H1 (cell line): ENCODE data around the gene HAS3. TPM values are rescaled to one million over a fixed set of nuclear protein-coding genes. Genes with fewer than 3 reads are reported as not detected.

Source experiments
- CTCF ChIA-PET: fragments of 300-600 bp; sonication (Branson Sonifier 250); formaldehyde crosslinking; loops from one replicate; lab custom pipeline; 2021; ENCODE audit not compliant: partially characterized antibody; lab: Charles Lee
- POLR2A ChIA-PET: fragments of 300-600 bp; sonication (Branson Sonifier 250); formaldehyde crosslinking; loops from one replicate; lab custom pipeline; 2021; ENCODE audit warnings: inconsistent platforms; ENCODE audit not compliant: partially characterized antibody; lab: Charles Lee
- DNase-seq, 2 experiments: peaks; one replicate each; pipeline versions ENCODE4 v3.0.0 to v3.0.0-alpha.2; 2010 to 2022; ENCODE audit warnings: low spot score in 2 of 2, low read depth in 1 of 2, mixed read lengths in 1 of 2
- FAIRE-seq: peaks from 2 replicates; lab custom pipeline; 2011; peaks lifted over from hg19 to GRCh38; lab: Jason Lieb, UNC
- H2AFZ ChIP-seq: 2 replicates; pipeline ENCODE4 v1.8.1; 2012; ENCODE audit warnings: low read length, inconsistent platforms
- H2AK5ac ChIP-seq: 2 replicates; pipeline ENCODE4 v1.6.1; 2013; ENCODE audit warnings: low read depth, low read length
- H2BK120ac ChIP-seq: replicated peaks from 2 replicates; pipeline ENCODE3; 2013; ENCODE audit warnings: low read depth, low read length, inconsistent platforms
- H2BK12ac ChIP-seq: 2 replicates; pipeline ENCODE4 v1.6.1; 2013; ENCODE audit warnings: low read depth, low read length
- H2BK15ac ChIP-seq: 2 replicates; pipeline ENCODE4 v1.6.1; 2013; ENCODE audit warnings: low read length
- H2BK20ac ChIP-seq: 2 replicates; pipeline ENCODE4 v1.6.1; 2013; ENCODE audit warnings: low read length
- H2BK5ac ChIP-seq: 2 replicates; pipeline ENCODE4 v1.6.1; 2013; ENCODE audit warnings: low read depth, low read length
- H3K14ac ChIP-seq: 2 replicates; pipeline ENCODE4 v1.6.1; 2013; ENCODE audit warnings: inconsistent platforms; ENCODE audit not compliant: insufficient read length
- H3K18ac ChIP-seq: 2 replicates; pipeline ENCODE4 v1.6.1; 2013; ENCODE audit warnings: low read length; ENCODE audit errors: extremely low read depth
- H3K23ac ChIP-seq: 2 replicates; pipeline ENCODE4 v1.6.1; 2013; ENCODE audit warnings: inconsistent platforms; ENCODE audit not compliant: insufficient read length
- H3K23me2 ChIP-seq: 2 replicates; pipeline ENCODE4 v1.6.1; 2013; ENCODE audit warnings: low read depth, low read length
- H3K27ac ChIP-seq: 2 replicates; pipeline ENCODE4 v1.6.1; 2011; ENCODE audit warnings: low read depth, low read length, inconsistent platforms
- H3K27me3 ChIP-seq, 4 experiments: replicated peaks in 1 of 4; 1 replicate in 1 of 4; 2 replicates in 3 of 4; pipeline versions ENCODE4 v1.6.1 to v1.8.1; 2011 to 2013; ENCODE audit warnings: low read length in 3 of 4, mild to moderate bottlenecking in 3 of 4, inconsistent platforms in 2 of 4, mixed read lengths in 2 of 4, moderate library complexity in 1 of 4; ENCODE audit not compliant: control insufficient read depth in 3 of 4, insufficient read depth in 3 of 4; ENCODE audit errors: extremely low read depth in 1 of 4
- H3K36me3 ChIP-seq, 4 experiments: 2 replicates each; pipeline versions ENCODE4 v1.6.1 to v1.8.1; 2011 to 2013; ENCODE audit warnings: mild to moderate bottlenecking in 4 of 4, low read length in 3 of 4, moderate library complexity in 2 of 4, control low read depth in 1 of 4, inconsistent platforms in 1 of 4; ENCODE audit not compliant: insufficient read depth in 4 of 4, control insufficient read depth in 2 of 4
- H3K4ac ChIP-seq: replicated peaks from 2 replicates; pipeline ENCODE3; 2013; ENCODE audit warnings: low read length, low read depth, mixed read lengths, inconsistent platforms; ENCODE audit not compliant: insufficient read length
- H3K4me1 ChIP-seq, 4 experiments: replicated peaks in 1 of 4; 1 replicate in 1 of 4; 2 replicates in 3 of 4; pipeline versions ENCODE4 v1.6.1 to v1.8.1; 2011 to 2013; ENCODE audit warnings: low read length in 3 of 4, inconsistent platforms in 2 of 4, mixed read lengths in 1 of 4; ENCODE audit not compliant: insufficient read depth in 4 of 4, control insufficient read depth in 3 of 4
- H3K4me2 ChIP-seq, 2 experiments: 2 replicates each; pipeline versions ENCODE4 v1.6.1 to v1.8.1; 2011 to 2013; ENCODE audit warnings: low read depth in 2 of 2, low read length in 2 of 2, control low read depth in 1 of 2, inconsistent platforms in 1 of 2, mild to moderate bottlenecking in 1 of 2; ENCODE audit not compliant: insufficient read depth in 1 of 2
- H3K4me3 ChIP-seq, 4 experiments: fragments of 200-600, 300-600 bp in 1 of 4; sonication (generic), shearing (Covaris generic), sonication (Bioruptor Twin) in 1 of 4; 2 replicates each; pipeline versions ENCODE4 v1.5.1 to v1.8.1; 2011 to 2016; ENCODE audit warnings: low read length in 4 of 4, low read depth in 3 of 4, control low read depth in 2 of 4, inconsistent platforms in 2 of 4, mild to moderate bottlenecking in 2 of 4, mixed read lengths in 1 of 4, moderate library complexity in 1 of 4; ENCODE audit not compliant: insufficient read depth in 2 of 4; ENCODE audit errors: extremely low read depth in 1 of 4
- H3K56ac ChIP-seq: replicated peaks from 2 replicates; pipeline ENCODE3; 2013; ENCODE audit warnings: low read depth, mild to moderate bottlenecking, mixed read lengths, low read length, inconsistent platforms; ENCODE audit not compliant: insufficient read length
- H3K79me1 ChIP-seq: 2 replicates; pipeline ENCODE4 v1.6.1; 2013; ENCODE audit warnings: low read depth, low read length, control low read depth
- H3K79me2 ChIP-seq, 2 experiments: 2 replicates each; pipeline versions ENCODE4 v1.6.1 to v1.8.1; 2012 to 2013; ENCODE audit warnings: low read length in 2 of 2, mild to moderate bottlenecking in 2 of 2, inconsistent platforms in 1 of 2; ENCODE audit not compliant: insufficient read depth in 2 of 2, control insufficient read depth in 1 of 2
- H3K9ac ChIP-seq, 4 experiments: replicated peaks in 1 of 4; 1 replicate in 1 of 4; 2 replicates in 3 of 4; pipeline versions ENCODE4 v1.6.1 to v1.8.1; 2011 to 2013; ENCODE audit warnings: low read depth in 3 of 4, low read length in 3 of 4, control low read depth in 2 of 4, mild to moderate bottlenecking in 2 of 4, moderate library complexity in 2 of 4, inconsistent platforms in 1 of 4; ENCODE audit errors: extremely low read depth in 1 of 4
- H3K9me3 ChIP-seq, 2 experiments: 2 replicates each; pipeline versions ENCODE4 v1.6.1 to v1.8.1; 2012 to 2013; ENCODE audit warnings: mild to moderate bottlenecking in 2 of 2, moderate library complexity in 2 of 2, control low read depth in 1 of 2, inconsistent platforms in 1 of 2, low read depth in 1 of 2, low read length in 1 of 2, mixed read lengths in 1 of 2; ENCODE audit not compliant: insufficient read depth in 2 of 2
- H4K20me1 ChIP-seq, 2 experiments: replicated peaks in 1 of 2; 2 replicates each; pipeline versions ENCODE3 to v1.8.1; 2011 to 2013; ENCODE audit warnings: inconsistent platforms in 2 of 2, low read length in 2 of 2, mild to moderate bottlenecking in 1 of 2; ENCODE audit not compliant: insufficient read depth in 2 of 2, control insufficient read depth in 1 of 2
- H4K5ac ChIP-seq: 2 replicates; pipeline ENCODE4 v1.6.1; 2013; ENCODE audit warnings: low read length, low read depth, mixed read lengths, inconsistent platforms; ENCODE audit not compliant: insufficient read length
- H4K8ac ChIP-seq: 2 replicates; pipeline ENCODE4 v1.8.0; 2013; ENCODE audit warnings: mild to moderate bottlenecking, moderate library complexity, low read length, inconsistent platforms; ENCODE audit not compliant: insufficient read depth; ENCODE audit errors: extremely low read depth
- H4K91ac ChIP-seq: replicated peaks from 2 replicates; pipeline ENCODE3; 2013; ENCODE audit warnings: low read length, mixed read lengths, inconsistent platforms; ENCODE audit not compliant: insufficient read length
- BRCA1 ChIP-seq: IDR thresholded peaks from 2 replicates; pipeline ENCODE4 v1.6.1; 2012; ENCODE audit warnings: low read depth, low read length, improper control_type of control experiment
- CHD1 ChIP-seq: IDR thresholded peaks from 2 replicates; pipeline ENCODE4 v1.6.1; 2012; ENCODE audit warnings: low read depth, low read length, improper control_type of control experiment
- FOSL1 ChIP-seq: IDR thresholded peaks from 2 replicates; pipeline ENCODE4 v1.6.1; 2011; ENCODE audit warnings: mild to moderate bottlenecking, low read depth, low read length, moderate library complexity; ENCODE audit not compliant: insufficient read depth
- RAD21 ChIP-seq, 2 experiments: IDR thresholded peaks in 1 of 2; conservative IDR thresholded peaks in 1 of 2; 2 replicates each; pipeline ENCODE4 v1.6.1; 2011; ENCODE audit warnings: low read depth in 2 of 2, low read length in 2 of 2, improper control_type of control experiment in 1 of 2, inconsistent platforms in 1 of 2, mild to moderate bottlenecking in 1 of 2, moderate library complexity in 1 of 2
- SP4 ChIP-seq: IDR thresholded peaks from 2 replicates; pipeline ENCODE4 v1.6.1; 2012; ENCODE audit warnings: low read length, inconsistent platforms
- TAF7 ChIP-seq: optimal IDR thresholded peaks from 2 replicates; pipeline ENCODE3; 2011; ENCODE audit warnings: low read depth, mild to moderate bottlenecking, inconsistent platforms, low read length, moderate library complexity, borderline replicate concordance
- TBP ChIP-seq: IDR thresholded peaks from 2 replicates; pipeline ENCODE4 v1.6.1; 2011; ENCODE audit warnings: low read depth, low read length, improper control_type of control experiment
- whole genome bisulfite sequencing, 2 experiments: shearing (Covaris generic) in 1 of 2; methylation state at CpG; one replicate each; pipeline versions ENCODE4 v1.1.6 to v1.1.7; 2013 to 2015; ENCODE audit warnings: low lambda C conversion rate in 2 of 2, mixed read lengths in 2 of 2, inconsistent platforms in 1 of 2, low coverage in 1 of 2, missing lambda C conversion rate in 1 of 2; ENCODE audit not compliant: insufficient replicate concordance in 2 of 2, insufficient coverage in 1 of 2, insufficient read length in 1 of 2; ENCODE audit errors: extremely low coverage in 1 of 2, missing lambda C conversion rate in 1 of 2; 5-methylcytosine and 5-hydroxymethylcytosine counted together
- polyA plus RNA-seq, 7 experiments: library from polyadenylated mRNA; depleted of rRNA in 3 of 7; stranded (reverse) in 5 of 7; unstranded in 2 of 7; fragments of >200 nt in 5 of 7; fragments of 200-250 nt in 2 of 7; gene quantifications; 1 replicate in 5 of 7; 2 replicates in 1 of 7; 4 replicates in 1 of 7; pipeline versions ENCODE4 v1.2.1 to v1.2.3, GENCODE V29; 2011 to 2013; ENCODE audit warnings: missing spikeins in 2 of 7, mixed read lengths in 2 of 7
- total RNA-seq: library from RNA; stranded (reverse); fragmentation: NEBNext Ultra II Directional; extraction: Animal tissue kit (Norgen Biotek cat#: 25700); gene quantifications from 2 replicates; pipeline ENCODE4 v1.2.1, GENCODE V29; 2021

Gene HAS3
- total and polyA plus RNA-seq, 2 of the 8 experiments (the other 6 are each of a cell fraction or from before 2014, with no cell fraction given), result 32.1 to 69.6 TPM

- Histone ChIP-seq H3K4me3 (no peak overlapping the region), H3K36me3 (peaks cover 27 to 63% (median 48%) of the 10 kb centered on the region in 4 experiments)
- no peak for DNase-seq
Observed at GRCh38 chr16:69166946-69167930, 61.8 kb downstream of the HAS3 start.

More at GRCh38 chr16:69166946-69167930, 61.8 kb downstream of the HAS3 start:
- Histone ChIP-seq H4K8ac (no peak overlapping the region), H3K14ac (no peak overlapping the region), H3K4me1 (no peaks in the 10 kb centered on the region; a peak in 1 of 7 replicates), H4K20me1 (no peaks in the 10 kb centered on the region), H2AK5ac (no peak overlapping the region), H2BK15ac (no peak overlapping the region), H3K79me1 (no peaks in the 10 kb centered on the region), H2AFZ (no peak overlapping the region), H4K5ac (no peak overlapping the region), H3K56ac (no peak overlapping the region), H3K9me3 (no peaks in the 10 kb centered on the region), H3K23me2 (no peaks in the 10 kb centered on the region), H4K91ac (no peak overlapping the region), H3K4me2 (no peak overlapping the region), H3K23ac (no peak overlapping the region), H3K18ac (no peak overlapping the region), H2BK5ac (no peak overlapping the region), H3K9ac (no peak overlapping the region), H2BK12ac (no peak overlapping the region), H3K27ac (no peak overlapping the region), H3K27me3 (no peaks in the 10 kb centered on the region), H2BK20ac (no peak overlapping the region), H3K4ac (no peak overlapping the region), H2BK120ac (no peak overlapping the region), H3K79me2 (no peaks in the 10 kb centered on the region)
- FAIRE-seq, result no peak
- POLR2A ChIA-PET, result interaction anchor here (0.9 to 1.5 kb wide), 6 partner anchors 10 to 159 kb away, joined by 3 to 6 read pairs (median 3); no protein-coding TSS in a partner anchor
- 95% methylated on average over 7 of the region's 7 CpGs; no CpG with 5 or more reads in 1 of the 2 experiments for WGBS, 2 experiments
- CTCF ChIA-PET, result interaction anchor here (0.6 to 6.9 kb wide), 8 partner anchors 11 to 905 kb away, joined by 3 to 50 read pairs (median 5); no protein-coding TSS in a partner anchor
- TF ChIP-seq CHD1 (no peak), TAF7 (no peak), TBP (no peak), RAD21 (IDR thresholded peaks at IDR 0.05 in 1 of 2, conservative IDR thresholded peaks at IDR 0.05 in 1 of 2; ENCODE audit: low read depth in 2 of 2, low read length in 2 of 2) (no peak), FOSL1 (no peak), BRCA1 (no peak), SP4 (no peak)
